K562 (cell line): ENCODE data around the gene RNF26. TPM values are rescaled to one million over a fixed set of nuclear protein-coding genes. Genes with fewer than 3 reads are reported as not detected.
A peak's percentile ranks its signal among the peaks of the same experiment; 100 is the strongest.

Experiments
- ATAC-seq: fragments of 200-7000 bp; cut with Tn5 transposase; 3 replicates; pipeline ENCODE4 v1.9.1; 2020; ENCODE audit warnings: moderate library complexity
- BruUV-seq: library from RNA; stranded (reverse); fragments of 400-500 nt; replicated peaks from 2 replicates; lab custom pipeline; 2021; lab: Mats Ljungman, UMichigan
- CTCF ChIA-PET: fragments of 300-600 bp; formaldehyde crosslinking; extraction: SDS; loops from one replicate; lab custom pipeline; 2021; ENCODE audit warnings: low intra/inter-chr PET ratio; lab: Yijun Ruan, JAX
- POLR2A ChIA-PET: fragments of 300-600, 350-650 bp; sonication (Branson Sonifier 250); formaldehyde crosslinking; extraction: SDS; loops from one replicate; lab custom pipeline; 2021; ENCODE audit warnings: antibody characterized with exemption, inconsistent platforms; lab: Yijun Ruan, JAX
- DNase-seq, 4 experiments: peaks; one replicate each; pipeline versions ENCODE4 v3.0.0 to v3.0.0-alpha.2; 2011 to 2018; ENCODE audit warnings: low spot score in 3 of 4, mixed read lengths in 3 of 4; ENCODE audit errors: extremely low read depth in 1 of 4
- FAIRE-seq: peaks from 2 replicates; lab custom pipeline; 2011; peaks lifted over from hg19 to GRCh38; lab: Jason Lieb, UNC
- H2AFZ ChIP-seq: 2 replicates; pipeline ENCODE4 v1.6.0; 2011; ENCODE audit warnings: low read depth, low read length, control low read depth, inconsistent platforms
- H3K27ac ChIP-seq: fragments of 200-600 bp; 3 replicates; pipeline ENCODE4 v1.8.0; 2011; ENCODE audit warnings: low read depth, mild to moderate bottlenecking, control low read depth, inconsistent platforms, low read length, moderate library complexity, mixed read lengths; ENCODE audit errors: extremely low read depth
- H3K27me3 ChIP-seq, 2 experiments: fragments of 300-600 bp in 1 of 2; 2 replicates in 1 of 2; 3 replicates in 1 of 2; pipeline versions ENCODE4 v1.6.0 to v1.8.0; 2011; ENCODE audit warnings: inconsistent platforms in 2 of 2, low read length in 2 of 2, mild to moderate bottlenecking in 1 of 2, mixed read lengths in 1 of 2, moderate library complexity in 1 of 2; ENCODE audit not compliant: control insufficient read depth in 2 of 2, insufficient read depth in 2 of 2
- H3K36me3 ChIP-seq: fragments of 300-600 bp; 3 replicates; pipeline ENCODE4 v1.8.0; 2011; ENCODE audit warnings: mild to moderate bottlenecking, low read length, inconsistent platforms; ENCODE audit not compliant: control insufficient read depth, insufficient read depth
- H3K4me1 ChIP-seq, 2 experiments: fragments of 200-600 bp in 1 of 2; replicated peaks in 1 of 2; 2 replicates in 1 of 2; 3 replicates in 1 of 2; pipeline versions ENCODE4 v1.5.1 to v1.8.0; 2011; ENCODE audit warnings: inconsistent platforms in 2 of 2, low read length in 2 of 2, mild to moderate bottlenecking in 1 of 2, mixed read lengths in 1 of 2, moderate library complexity in 1 of 2; ENCODE audit not compliant: control insufficient read depth in 2 of 2, insufficient read depth in 2 of 2
- H3K4me2 ChIP-seq: 2 replicates; pipeline ENCODE4 v1.6.1; 2011; ENCODE audit warnings: low read length, control low read depth, inconsistent platforms, mixed read lengths; ENCODE audit not compliant: insufficient read depth
- H3K4me3 ChIP-seq: fragments of 200-600 bp; sonication (generic), shearing (Covaris generic); 2 replicates; pipeline ENCODE4 v1.5.1; 2016; ENCODE audit warnings: control low read depth, inconsistent platforms
- H3K79me2 ChIP-seq: fragments of 200-600 bp; 3 replicates; pipeline ENCODE4 v1.8.0; 2011; ENCODE audit warnings: low read length, inconsistent platforms; ENCODE audit not compliant: control insufficient read depth, insufficient read depth
- H3K9ac ChIP-seq, 2 experiments: 2 replicates each; pipeline versions ENCODE4 v1.6.0 to v1.6.1; 2011; ENCODE audit warnings: low read depth in 2 of 2, low read length in 2 of 2, control low read depth in 1 of 2, inconsistent platforms in 1 of 2, mild to moderate bottlenecking in 1 of 2, mixed read lengths in 1 of 2; ENCODE audit not compliant: insufficient read depth in 1 of 2
- H3K9me1 ChIP-seq: one replicate; pipeline ENCODE4 v1.6.0; 2011; ENCODE audit warnings: inconsistent platforms, mild to moderate bottlenecking, low read length, moderate library complexity; ENCODE audit not compliant: control insufficient read depth, insufficient read depth
- H3K9me3 ChIP-seq: replicated peaks from 2 replicates; pipeline ENCODE4 v1.5.1; 2011; ENCODE audit warnings: low read depth, low read length, inconsistent platforms; ENCODE audit not compliant: control insufficient read depth, insufficient read depth
- H4K20me1 ChIP-seq: replicated peaks from 2 replicates; pipeline ENCODE4 v1.6.1; 2011; ENCODE audit warnings: low read length, inconsistent platforms, mixed read lengths; ENCODE audit not compliant: control insufficient read depth, insufficient read depth
- BRF2 ChIP-seq: IDR thresholded peaks from 3 replicates; pipeline ENCODE4 v1.6.1; 2011; ENCODE audit warnings: borderline replicate concordance, mild to moderate bottlenecking; ENCODE audit not compliant: insufficient read length, insufficient read depth
- CEBPB ChIP-seq: fragments of 450-650 bp; IDR thresholded peaks from 2 replicates; pipeline ENCODE4 v1.6.1; 2016; ENCODE audit warnings: missing genetic modification characterization, missing compliant biosample characterization
- COPS2 ChIP-seq: fragments of 450-650 bp; conservative IDR thresholded peaks from 2 replicates; pipeline ENCODE4 v1.6.1; 2016; ENCODE audit warnings: mild to moderate bottlenecking, moderate library complexity
- MAFF ChIP-seq: IDR thresholded peaks from 2 replicates; pipeline ENCODE4 v1.6.1; 2012; ENCODE audit warnings: low read length, improper control_type of control experiment
- MBD1 ChIP-seq: fragments of 250-450 bp; sonication (Bioruptor Pico); IDR thresholded peaks from 2 replicates; pipeline ENCODE4 v1.8.0; 2022; ENCODE audit warnings: inconsistent platforms
- NFXL1 ChIP-seq: fragments of 450-650 bp; formaldehyde crosslinking; IDR thresholded peaks from 2 replicates; pipeline ENCODE4 v1.4.0; 2021; ENCODE audit warnings: mild to moderate bottlenecking
- RBM14 ChIP-seq: fragments of 200-400 bp; formaldehyde crosslinking; IDR thresholded peaks from 2 replicates; pipeline ENCODE4 v1.6.1; 2018; ENCODE audit warnings: low read depth, mild to moderate bottlenecking, low read length, moderate library complexity, borderline replicate concordance; ENCODE audit not compliant: insufficient read depth
- SP1 ChIP-seq: sonication (generic); formaldehyde crosslinking; IDR thresholded peaks from 2 replicates; pipeline ENCODE4 v1.8.1; 2022; ENCODE audit warnings: mild to moderate bottlenecking, missing genetic modification reagents
- SP2 ChIP-seq: IDR thresholded peaks from 2 replicates; pipeline ENCODE4 v1.6.1; 2011; ENCODE audit warnings: mild to moderate bottlenecking, low read depth, low read length, moderate library complexity; ENCODE audit not compliant: poor library complexity, severe bottlenecking; ENCODE audit errors: extremely low read depth
- TCF3 ChIP-seq: sonication (generic); formaldehyde crosslinking; IDR thresholded peaks from 2 replicates; pipeline ENCODE4 v1.4.0; 2020; ENCODE audit warnings: mild to moderate bottlenecking, missing genetic modification reagents
- TFAM ChIP-seq: fragments of 250-450 bp; sonication (Bioruptor Pico); conservative IDR thresholded peaks from 2 replicates; pipeline ENCODE4 v1.5.0; 2021; ENCODE audit warnings: mild to moderate bottlenecking, moderate library complexity
- WGBS: fragments of 100-300 bp; shearing (Covaris generic); methylation state at CpG from one replicate; pipeline ENCODE4 v1.1.6; 2016; ENCODE audit warnings: low coverage, mixed read lengths; ENCODE audit not compliant: insufficient coverage; ENCODE audit errors: missing lambda C conversion rate; 5-methylcytosine and 5-hydroxymethylcytosine counted together
- in situ Hi-C: fragments of 300-500 bp; cut with MboI; formaldehyde crosslinking; loops from 4 replicates; pipeline ENCODE4 v1.15.0; 2018; ENCODE audit warnings: inconsistent platforms, mixed read lengths
- intact Hi-C: fragments of 100-400 bp; cut with micrococcal nuclease; formaldehyde crosslinking; loops from 2 replicates; pipeline ENCODE4 v1.14.2; 2022
- polyA plus RNA-seq, 8 experiments: library from polyadenylated mRNA; depleted of rRNA in 4 of 8; stranded (reverse) in 5 of 8; unstranded in 3 of 8; fragments of >200 nt; fragmentation: Nextera tagmentation in 2 of 8; fragmentation: Illumina TruSeq in 1 of 8; extraction: Ambion mirVana in 2 of 8; extraction: Trizol in 1 of 8; gene quantifications; 2 replicates each; pipeline versions ENCODE4 v1.2.1 to v1.2.3, GENCODE V29; 2011 to 2014; ENCODE audit warnings: inconsistent platforms in 1 of 8, missing spikeins in 1 of 8
- total RNA-seq, 7 experiments: library from RNA; depleted of rRNA in 6 of 7; stranded (reverse); fragments of >200 nt in 6 of 7; fragmentation: Illumina TruSeq in 2 of 7; extraction: Trizol in 2 of 7; gene quantifications; 2 replicates each; pipeline versions ENCODE4 v1.2.1 to v1.2.3, GENCODE V29; 2011 to 2021; ENCODE audit warnings: low replicate concordance in 1 of 7

The RNF26 gene
- total and polyA plus RNA-seq, 9 of the 15 experiments (the other 6 are each of a cell fraction or from before 2014, with no cell fraction given) = 5.3 to 53.6 (median 12.7) TPM

GRCh38 chr11:119361941-119362725, 27.8 kb downstream of the RNF26 start:
- FAIRE-seq = no peak
- peak overlapping the region; percentile 24 for H3K4me2 ChIP-seq
- H3K79me2 ChIP-seq = peaks cover 18% of the 10 kb centered on the region; the same call in 2 of the 3 replicates
- H3K9me3 ChIP-seq = no peaks in the 10 kb centered on the region
- in situ Hi-C loops = no loop called here
- DNase-seq = peak in 1 of 4 experiments; percentile 40
- peak; percentile 12; the same call in 1 of the 3 replicates for ATAC-seq
- CTCF ChIA-PET = interaction anchor here (1.4 kb wide), 1 partner anchor 22 kb away, joined by 4 read pairs; no protein-coding TSS in a partner anchor
- H3K4me1 ChIP-seq = peaks cover 45 to 46% of the 10 kb centered on the region in 2 experiments
- peaks cover 28% of the 10 kb centered on the region for H3K36me3 ChIP-seq
- POLR2A ChIA-PET = interaction anchor here (0.6 to 3.0 kb wide), 8 partner anchors 11 to 182 kb away, joined by 3 to 24 read pairs (median 4); no protein-coding TSS in a partner anchor
- H3K4me3 ChIP-seq = no peak overlapping the region
- peak overlapping the region; percentile 17; the same call in 2 of the 3 replicates for H3K27ac ChIP-seq
- TF ChIP-seq CEBPB (tag) (no peak), SP1 (peak; percentile 45; the same call in 1 of the 2 replicates)
- H2AFZ ChIP-seq = no peak overlapping the region
- intact Hi-C loops = no loop called here
- no peaks in the 10 kb centered on the region for H3K27me3 ChIP-seq
- BruUV-seq = TSS peak; percentile 42
- 51% methylated on average over 11 of the region's 11 CpGs for WGBS
- H4K20me1 ChIP-seq = no peaks in the 10 kb centered on the region
- H3K9me1 ChIP-seq = peaks cover 5% of the 10 kb centered on the region
- peak overlapping the region; percentile 3 to 32; a peak in 2 of 4 replicates for H3K9ac ChIP-seq

- ChIA-PET CTCF (no interaction called here), POLR2A (interaction anchor here (0.6 to 3.0 kb wide), 5 partner anchors 13 to 181 kb away, joined by 3 to 24 read pairs (median 3); no protein-coding TSS in a partner anchor)
- no peak for FAIRE-seq
- Histone ChIP-seq H3K9ac (peak overlapping the region in 1 of 2 experiments; percentile 93; a peak in 3 of 4 replicates), H2AFZ (no peak overlapping the region), H3K9me3 (no peaks in the 10 kb centered on the region), H3K9me1 (peaks cover 5% of the 10 kb centered on the region), H3K36me3 (peaks cover 22% of the 10 kb centered on the region), H3K4me3 (no peak overlapping the region), H3K27ac (no peak overlapping the region), H3K27me3 (no peaks in the 10 kb centered on the region), H3K4me1 (peaks cover 50 to 52% of the 10 kb centered on the region in 2 experiments), H3K79me2 (peaks cover 18% of the 10 kb centered on the region; the same call in 2 of the 3 replicates), H4K20me1 (no peaks in the 10 kb centered on the region), H3K4me2 (peak overlapping the region; percentile 24; the same call in 1 of the 2 replicates)
- no peak for DNase-seq
- BruUV-seq = no TSS peak
- intact Hi-C loops = no loop called here
- in situ Hi-C loops = no loop called here
- no peak for ATAC-seq
- 85% methylated on average over 5 of the region's 5 CpGs for WGBS
- no peak for TF ChIP-seq RBM14
- no peak for TF ChIP-seq MAFF
- no peak for TF ChIP-seq NFXL1
- no peak for TF ChIP-seq MBD1 (CRISPR knock-in tag)
- no peak for TF ChIP-seq SP2
- no peak for TF ChIP-seq COPS2
- TF ChIP-seq TCF3 (CRISPR knock-in tag) = no peak
- TF ChIP-seq TFAM (CRISPR knock-in tag) = no peak
- TF ChIP-seq BRF2 = no peak
These were observed 28.4 kb downstream of the RNF26 start for GRCh38 chr11:119362741-119363080.
